WTC11 (cell line): ENCODE data around the gene PDIA2. TPM values are rescaled to one million over a fixed set of nuclear protein-coding genes. Genes with fewer than 3 reads are reported as not detected.
A peak's percentile ranks its signal among the peaks of the same experiment; 100 is the strongest.

Experiments used
- ATAC-seq: fragments of 200-7000 bp; cut with Tn5 transposase; 2 replicates; pipeline ENCODE4 v1.10.0; 2021; ENCODE audit warnings: mild to moderate bottlenecking, moderate library complexity
- CTCF ChIA-PET: fragments of 300-600 bp; sonication (Branson Sonifier 250); formaldehyde crosslinking; loops from one replicate; lab custom pipeline; 2021; ENCODE audit warnings: antibody characterized with exemption; lab: Charles Lee
- POLR2A ChIA-PET: fragments of 350-600 bp; sonication (Branson Sonifier 250); formaldehyde crosslinking; loops from one replicate; lab custom pipeline; 2021; ENCODE audit warnings: antibody characterized with exemption; lab: Charles Lee
- DNase-seq: peaks from one replicate; pipeline ENCODE4 v3.0.0; 2021; ENCODE audit warnings: low spot score
- H3K27ac Mint-ChIP-seq: 2 replicates; pipeline ENCODE4 v1.8.0; 2021; ENCODE audit warnings: mixed read lengths
- H3K27me3 Mint-ChIP-seq: 2 replicates; pipeline ENCODE4 v1.8.0; 2021; ENCODE audit warnings: low read depth, mild to moderate bottlenecking, moderate library complexity, mixed read lengths
- H3K36me3 Mint-ChIP-seq: 2 replicates; pipeline ENCODE4 v1.8.0; 2021; ENCODE audit warnings: mixed read lengths
- H3K4me1 Mint-ChIP-seq: 2 replicates; pipeline ENCODE4 v1.8.0; 2022; ENCODE audit warnings: mixed read lengths
- H3K4me3 Mint-ChIP-seq: 2 replicates; pipeline ENCODE4 v1.8.0; 2021; ENCODE audit warnings: mild to moderate bottlenecking, moderate library complexity, mixed read lengths
- H3K9me3 Mint-ChIP-seq: 2 replicates; pipeline ENCODE4 v1.8.0; 2021; ENCODE audit warnings: mixed read lengths
- CBFB ChIP-seq: sonication (generic); formaldehyde crosslinking; IDR thresholded peaks from 2 replicates; pipeline ENCODE4 v1.8.1; 2022; ENCODE audit warnings: mild to moderate bottlenecking, low read depth, missing genetic modification reagents
- ELF4 ChIP-seq: sonication (generic); formaldehyde crosslinking; IDR thresholded peaks from 2 replicates; pipeline ENCODE4 v1.8.1; 2022; ENCODE audit warnings: low read depth, mild to moderate bottlenecking, moderate library complexity, missing genetic modification reagents
- ESRRA ChIP-seq: sonication (generic); formaldehyde crosslinking; IDR thresholded peaks from 2 replicates; pipeline ENCODE4 v1.8.1; 2022; ENCODE audit warnings: mild to moderate bottlenecking, missing genetic modification reagents, borderline replicate concordance
- KAT7 ChIP-seq: sonication (generic); formaldehyde crosslinking; IDR thresholded peaks from 2 replicates; pipeline ENCODE4 v1.8.1; 2023; ENCODE audit warnings: missing genetic modification reagents, mild to moderate bottlenecking, borderline replicate concordance
- NFE2L1 ChIP-seq: sonication (generic); formaldehyde crosslinking; IDR thresholded peaks from 2 replicates; pipeline ENCODE4 v1.8.1; 2023; ENCODE audit warnings: missing genetic modification reagents
- PRRX2 ChIP-seq: fragments of 250-450 bp; sonication (Bioruptor Pico); IDR thresholded peaks from 2 replicates; pipeline ENCODE4 v1.8.0; 2021; ENCODE audit warnings: mild to moderate bottlenecking
- SMAD3 ChIP-seq: sonication (generic); formaldehyde crosslinking; IDR thresholded peaks from 2 replicates; pipeline ENCODE4 v1.8.0; 2022; ENCODE audit warnings: missing genetic modification reagents, mild to moderate bottlenecking, borderline replicate concordance
- SMAD4 ChIP-seq: sonication (generic); formaldehyde crosslinking; IDR thresholded peaks from 2 replicates; pipeline ENCODE4 v1.8.0; 2022; ENCODE audit warnings: mild to moderate bottlenecking, missing genetic modification reagents
- SOX15 ChIP-seq: fragments of 250-450 bp; sonication (Bioruptor Pico); IDR thresholded peaks from 2 replicates; pipeline ENCODE4 v1.9.0; 2021; ENCODE audit warnings: mild to moderate bottlenecking
- TEAD1 ChIP-seq: sonication (generic); formaldehyde crosslinking; IDR thresholded peaks from 2 replicates; pipeline ENCODE4 v1.8.0; 2022; ENCODE audit warnings: mild to moderate bottlenecking, missing genetic modification reagents
- TP53 ChIP-seq: sonication (generic); formaldehyde crosslinking; IDR thresholded peaks from 2 replicates; pipeline ENCODE4 v1.8.1; 2023; ENCODE audit warnings: mild to moderate bottlenecking, missing genetic modification reagents
- ZNF396 ChIP-seq: fragments of 250-450 bp; sonication (Bioruptor Pico); IDR thresholded peaks from 2 replicates; pipeline ENCODE4 v1.8.0; 2021; ENCODE audit warnings: mild to moderate bottlenecking, moderate library complexity, borderline replicate concordance
- total RNA-seq: library from RNA; stranded (reverse); gene quantifications from 3 replicates; pipeline ENCODE4 v1.2.3, GENCODE V29; 2021
- TF ChIP-seq, protein P1 (sequence below): fragments of 250-450 bp; sonication (Bioruptor Pico); conservative IDR thresholded peaks from 2 replicates; pipeline ENCODE4 v1.9.0; 2021; ENCODE audit warnings: mild to moderate bottlenecking
- TF ChIP-seq, protein P2 (sequence below): sonication (generic); formaldehyde crosslinking; IDR thresholded peaks from 2 replicates; pipeline ENCODE4 v1.8.1; 2022; ENCODE audit warnings: mild to moderate bottlenecking, moderate library complexity, missing genetic modification reagents
- TF ChIP-seq, protein P3 (sequence below): sonication (generic); formaldehyde crosslinking; IDR thresholded peaks from 2 replicates; pipeline ENCODE4 v1.8.1; 2023; ENCODE audit warnings: mild to moderate bottlenecking, missing genetic modification reagents, moderate library complexity
- TF ChIP-seq, protein P4 (sequence below): sonication (generic); formaldehyde crosslinking; IDR thresholded peaks from 2 replicates; pipeline ENCODE4 v1.8.1; 2022; ENCODE audit warnings: missing genetic modification reagents, borderline replicate concordance
- TF ChIP-seq, protein P5 (sequence below): sonication (generic); formaldehyde crosslinking; IDR thresholded peaks from 2 replicates; pipeline ENCODE4 v1.8.1; 2023; ENCODE audit warnings: mild to moderate bottlenecking, missing genetic modification reagents, moderate library complexity
- TF ChIP-seq, protein P6 (sequence below): fragments of 250-450 bp; sonication (Bioruptor Pico); IDR thresholded peaks from 2 replicates; pipeline ENCODE4 v1.8.0; 2021; ENCODE audit warnings: mild to moderate bottlenecking
- TF ChIP-seq, protein P7 (sequence below): sonication (generic); formaldehyde crosslinking; IDR thresholded peaks from 2 replicates; pipeline ENCODE4 v1.8.0; 2023; ENCODE audit warnings: missing genetic modification reagents
- TF ChIP-seq, protein P8 (sequence below): fragments of 250-450 bp; sonication (Bioruptor Pico); IDR thresholded peaks from 2 replicates; pipeline ENCODE4 v1.9.0; 2021; ENCODE audit warnings: moderate library complexity, mild to moderate bottlenecking, inconsistent platforms, borderline replicate concordance

Gene PDIA2
- total RNA-seq, 1 experiment from 2014 or later, result 2.4 TPM

DNA sequence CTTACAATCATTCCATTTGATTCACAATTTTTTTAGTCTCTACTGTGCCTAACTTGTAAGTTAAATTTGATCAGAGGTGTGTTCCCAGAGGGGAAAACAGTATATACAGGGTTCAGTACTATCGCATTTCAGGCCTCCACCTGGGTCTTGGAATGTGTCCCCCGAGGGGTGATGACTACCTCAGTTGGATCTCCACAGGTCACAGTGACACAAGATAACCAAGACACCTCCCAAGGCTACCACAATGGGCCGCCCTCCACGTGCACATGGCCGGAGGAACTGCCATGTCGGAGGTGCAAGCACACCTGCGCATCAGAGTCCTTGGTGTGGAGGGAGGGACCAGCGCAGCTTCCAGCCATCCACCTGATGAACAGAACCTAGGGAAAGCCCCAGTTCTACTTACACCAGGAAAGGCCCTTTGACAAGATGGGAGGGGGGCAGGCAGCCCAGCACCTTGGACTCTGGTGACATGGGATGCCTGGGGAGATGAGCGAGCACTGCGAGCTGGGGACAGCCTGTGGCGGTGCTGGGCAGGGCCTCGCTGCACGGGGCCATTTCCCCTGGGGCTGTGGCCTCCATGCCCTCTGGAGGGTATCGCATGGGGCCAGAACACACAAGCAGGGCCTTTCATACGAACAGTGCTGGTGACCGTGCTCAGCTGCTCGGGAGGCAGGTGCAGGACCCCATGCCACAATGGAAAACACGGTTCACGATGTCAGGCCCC, 33.9 kb downstream of the PDIA2 start:
- CTCF ChIA-PET, result interaction anchor here (0.6 kb wide), 1 partner anchor 36 kb away, joined by 3 read pairs; the partner anchor contains the start of gene AXIN1
- peaks cover 19% of the 10 kb centered on the region for H3K4me1 Mint-ChIP-seq
- TF ChIP-seq NFE2L1 (CRISPR knock-in tag) (no peak), CBFB (CRISPR knock-in tag) (no peak), KAT7 (no peak), PRRX2 (CRISPR knock-in tag) (no peak), TEAD1 (no peak), SOX15 (no peak), ZNF396 (CRISPR knock-in tag) (no peak), SMAD3 (CRISPR knock-in tag) (no peak), SMAD4 (CRISPR knock-in tag) (no peak), ELF4 (no peak), TP53 (no peak), ESRRA (CRISPR knock-in tag) (no peak)
- TF ChIP-seq, protein P1, sequence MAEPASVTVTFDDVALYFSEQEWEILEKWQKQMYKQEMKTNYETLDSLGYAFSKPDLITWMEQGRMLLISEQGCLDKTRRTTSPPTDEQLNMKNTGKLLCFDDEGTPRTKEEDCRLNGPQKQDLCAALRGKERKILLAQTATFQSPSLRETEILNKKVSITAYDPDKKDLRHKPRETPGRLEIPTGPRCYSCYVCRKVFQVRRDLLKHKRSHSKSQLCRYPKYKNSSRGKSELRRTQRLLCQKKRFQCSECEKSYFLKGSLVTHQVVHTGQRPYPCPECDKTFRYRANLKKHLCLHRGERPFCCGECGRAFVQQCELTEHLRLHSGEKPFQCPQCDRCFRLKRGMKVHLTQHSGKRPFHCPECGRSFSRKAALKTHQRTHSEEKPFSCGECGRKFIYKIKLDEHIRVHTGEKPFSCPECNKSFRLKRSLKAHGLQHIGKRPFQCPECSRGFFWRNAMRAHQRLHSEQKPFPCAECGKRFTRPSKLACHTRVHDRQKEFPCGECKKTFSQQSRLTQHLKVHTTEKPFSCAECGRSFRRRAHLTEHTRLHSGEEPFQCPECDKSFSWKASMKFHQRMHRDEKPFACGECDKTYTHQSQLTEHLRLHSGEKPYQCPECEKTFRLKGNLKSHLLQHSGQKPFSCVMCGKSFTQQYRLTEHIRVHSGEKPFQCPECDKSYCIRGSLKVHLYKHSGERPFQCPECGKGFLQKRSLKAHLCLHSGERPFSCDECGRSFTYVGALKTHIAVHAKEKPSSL (CRISPR knock-in tag), result no peak
- TF ChIP-seq, protein P2, sequence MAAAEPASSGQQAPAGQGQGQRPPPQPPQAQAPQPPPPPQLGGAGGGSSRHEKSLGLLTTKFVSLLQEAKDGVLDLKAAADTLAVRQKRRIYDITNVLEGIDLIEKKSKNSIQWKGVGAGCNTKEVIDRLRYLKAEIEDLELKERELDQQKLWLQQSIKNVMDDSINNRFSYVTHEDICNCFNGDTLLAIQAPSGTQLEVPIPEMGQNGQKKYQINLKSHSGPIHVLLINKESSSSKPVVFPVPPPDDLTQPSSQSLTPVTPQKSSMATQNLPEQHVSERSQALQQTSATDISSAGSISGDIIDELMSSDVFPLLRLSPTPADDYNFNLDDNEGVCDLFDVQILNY (CRISPR knock-in tag), result no peak
- TF ChIP-seq, protein P3, sequence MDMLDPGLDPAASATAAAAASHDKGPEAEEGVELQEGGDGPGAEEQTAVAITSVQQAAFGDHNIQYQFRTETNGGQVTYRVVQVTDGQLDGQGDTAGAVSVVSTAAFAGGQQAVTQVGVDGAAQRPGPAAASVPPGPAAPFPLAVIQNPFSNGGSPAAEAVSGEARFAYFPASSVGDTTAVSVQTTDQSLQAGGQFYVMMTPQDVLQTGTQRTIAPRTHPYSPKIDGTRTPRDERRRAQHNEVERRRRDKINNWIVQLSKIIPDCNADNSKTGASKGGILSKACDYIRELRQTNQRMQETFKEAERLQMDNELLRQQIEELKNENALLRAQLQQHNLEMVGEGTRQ (CRISPR knock-in tag), result no peak
- TF ChIP-seq, protein P4, sequence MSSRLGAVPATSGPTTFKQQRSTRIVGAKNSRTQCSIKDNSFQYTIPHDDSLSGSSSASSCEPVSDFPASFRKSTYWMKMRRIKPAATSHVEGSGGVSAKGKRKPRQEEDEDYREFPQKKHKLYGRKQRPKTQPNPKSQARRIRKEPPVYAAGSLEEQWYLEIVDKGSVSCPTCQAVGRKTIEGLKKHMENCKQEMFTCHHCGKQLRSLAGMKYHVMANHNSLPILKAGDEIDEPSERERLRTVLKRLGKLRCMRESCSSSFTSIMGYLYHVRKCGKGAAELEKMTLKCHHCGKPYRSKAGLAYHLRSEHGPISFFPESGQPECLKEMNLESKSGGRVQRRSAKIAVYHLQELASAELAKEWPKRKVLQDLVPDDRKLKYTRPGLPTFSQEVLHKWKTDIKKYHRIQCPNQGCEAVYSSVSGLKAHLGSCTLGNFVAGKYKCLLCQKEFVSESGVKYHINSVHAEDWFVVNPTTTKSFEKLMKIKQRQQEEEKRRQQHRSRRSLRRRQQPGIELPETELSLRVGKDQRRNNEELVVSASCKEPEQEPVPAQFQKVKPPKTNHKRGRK (CRISPR knock-in tag), result no peak
- TF ChIP-seq, protein P5, sequence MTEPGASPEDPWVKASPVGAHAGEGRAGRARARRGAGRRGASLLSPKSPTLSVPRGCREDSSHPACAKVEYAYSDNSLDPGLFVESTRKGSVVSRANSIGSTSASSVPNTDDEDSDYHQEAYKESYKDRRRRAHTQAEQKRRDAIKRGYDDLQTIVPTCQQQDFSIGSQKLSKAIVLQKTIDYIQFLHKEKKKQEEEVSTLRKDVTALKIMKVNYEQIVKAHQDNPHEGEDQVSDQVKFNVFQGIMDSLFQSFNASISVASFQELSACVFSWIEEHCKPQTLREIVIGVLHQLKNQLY (CRISPR knock-in tag), result no peak
- TF ChIP-seq, protein P6, sequence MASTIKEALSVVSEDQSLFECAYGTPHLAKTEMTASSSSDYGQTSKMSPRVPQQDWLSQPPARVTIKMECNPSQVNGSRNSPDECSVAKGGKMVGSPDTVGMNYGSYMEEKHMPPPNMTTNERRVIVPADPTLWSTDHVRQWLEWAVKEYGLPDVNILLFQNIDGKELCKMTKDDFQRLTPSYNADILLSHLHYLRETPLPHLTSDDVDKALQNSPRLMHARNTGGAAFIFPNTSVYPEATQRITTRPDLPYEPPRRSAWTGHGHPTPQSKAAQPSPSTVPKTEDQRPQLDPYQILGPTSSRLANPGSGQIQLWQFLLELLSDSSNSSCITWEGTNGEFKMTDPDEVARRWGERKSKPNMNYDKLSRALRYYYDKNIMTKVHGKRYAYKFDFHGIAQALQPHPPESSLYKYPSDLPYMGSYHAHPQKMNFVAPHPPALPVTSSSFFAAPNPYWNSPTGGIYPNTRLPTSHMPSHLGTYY (CRISPR knock-in tag), result no peak
- TF ChIP-seq, protein P7, sequence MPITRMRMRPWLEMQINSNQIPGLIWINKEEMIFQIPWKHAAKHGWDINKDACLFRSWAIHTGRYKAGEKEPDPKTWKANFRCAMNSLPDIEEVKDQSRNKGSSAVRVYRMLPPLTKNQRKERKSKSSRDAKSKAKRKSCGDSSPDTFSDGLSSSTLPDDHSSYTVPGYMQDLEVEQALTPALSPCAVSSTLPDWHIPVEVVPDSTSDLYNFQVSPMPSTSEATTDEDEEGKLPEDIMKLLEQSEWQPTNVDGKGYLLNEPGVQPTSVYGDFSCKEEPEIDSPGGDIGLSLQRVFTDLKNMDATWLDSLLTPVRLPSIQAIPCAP (CRISPR knock-in tag), result no peak
- TF ChIP-seq, protein P8, sequence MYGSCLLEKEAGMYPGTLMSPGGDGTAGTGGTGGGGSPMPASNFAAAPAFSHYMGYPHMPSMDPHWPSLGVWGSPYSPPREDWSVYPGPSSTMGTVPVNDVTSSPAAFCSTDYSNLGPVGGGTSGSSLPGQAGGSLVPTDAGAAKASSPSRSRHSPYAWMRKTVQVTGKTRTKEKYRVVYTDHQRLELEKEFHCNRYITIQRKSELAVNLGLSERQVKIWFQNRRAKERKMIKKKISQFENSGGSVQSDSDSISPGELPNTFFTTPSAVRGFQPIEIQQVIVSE, result no peak
- TF ChIP-seq, all 79 proteins: peak for 0
- Mint-ChIP-seq H3K9me3 (no peaks in the 10 kb centered on the region), H3K27ac (peak overlapping the region; percentile 82), H3K4me3 (no peak overlapping the region), H3K27me3 (no peaks in the 10 kb centered on the region), H3K36me3 (peaks cover 10% of the 10 kb centered on the region)
- ATAC-seq (no peak), DNase-seq (no peak)
- POLR2A ChIA-PET, result no interaction called here
